ENCODE measurements around the gene PSAP. TPM values are rescaled to one million over a fixed set of nuclear protein-coding genes. Genes with fewer than 3 reads are reported as not detected.

Gene PSAP
- total RNA-seq, 1 experiment from 2014 or later, result 1,316 TPM

- H3K4me1 Mint-ChIP-seq (ENCODE audit: low read depth, unreplicated experiment), result peaks cover 54% of the 10 kb centered on the region
- H3K9me3 Mint-ChIP-seq (ENCODE audit: unreplicated experiment), result no peaks in the 10 kb centered on the region
- no peaks in the 10 kb centered on the region for H3K27me3 Mint-ChIP-seq (ENCODE audit: insufficient read depth, unreplicated experiment)
- intact Hi-C loops (cut with micrococcal nuclease; ENCODE audit: unreplicated experiment), result no loop called here
- H3K36me3 Mint-ChIP-seq (ENCODE audit: insufficient read depth, unreplicated experiment), result peaks cover 24% of the 10 kb centered on the region
- no peak for DNase-seq
- Histone ChIP-seq H3K4me1 (peaks cover 79% of the 10 kb centered on the region), H3K4me3 (ENCODE audit: low read depth, low read length) (no peak overlapping the region), H3K27me3 (replicated peaks; ENCODE audit: control insufficient read depth, insufficient read depth, low read length) (no peaks in the 10 kb centered on the region), H3K36me3 (ENCODE audit: control insufficient read depth, insufficient read depth, low read length) (peaks cover 4% of the 10 kb centered on the region), H3K9me3 (no peaks in the 10 kb centered on the region)
- H3K27ac Mint-ChIP-seq (ENCODE audit: unreplicated experiment), result peak overlapping the region; percentile 12
- no TSS peak for BruUV-seq (replicated peaks)
- H3K4me3 Mint-ChIP-seq (ENCODE audit: unreplicated experiment), result no peak overlapping the region
- ChIA-PET POLR2A (interaction anchor here (1.3 kb wide), 1 partner anchor 9 kb away, joined by 9 read pairs; the partner anchor contains the start of gene PSAP), CTCF (interaction anchor here (0.7 to 3.5 kb wide), 2 partner anchors 54 to 565 kb away, joined by 3 to 27 read pairs; no protein-coding TSS in a partner anchor)
- no peak for TF ChIP-seq CTCF (IDR thresholded peaks at IDR 0.05; ENCODE audit: insufficient read depth in 1 of 2, low read depth in 1 of 2, low read length in 1 of 2, severe bottlenecking in 1 of 2, unreplicated experiment in 1 of 2)
Observed at GRCh38 chr10:71842422-71842821, 8.6 kb downstream of the PSAP start.

- H3K4me1 Mint-ChIP-seq (ENCODE audit: low read depth, unreplicated experiment), result peaks cover 67% of the 10 kb centered on the region
- Histone ChIP-seq H3K4me1 (peaks cover 93% of the 10 kb centered on the region), H3K9me3 (no peaks in the 10 kb centered on the region), H3K36me3 (ENCODE audit: control insufficient read depth, insufficient read depth, low read length) (peaks cover 2% of the 10 kb centered on the region; the same call in 1 of the 2 replicates), H3K4me3 (ENCODE audit: low read depth, low read length) (no peak overlapping the region), H3K27me3 (replicated peaks; ENCODE audit: control insufficient read depth, insufficient read depth, low read length) (no peaks in the 10 kb centered on the region)
- peak overlapping the region; percentile 21 for H3K4me3 Mint-ChIP-seq (ENCODE audit: unreplicated experiment)
- no peaks in the 10 kb centered on the region for H3K9me3 Mint-ChIP-seq (ENCODE audit: unreplicated experiment)
- peak overlapping the region; percentile 80 for H3K27ac Mint-ChIP-seq (ENCODE audit: unreplicated experiment)
- POLR2A ChIA-PET, result interaction anchor here (1.2 to 1.8 kb wide), 2 partner anchors 9 to 67 kb away, joined by 4 to 29 read pairs; partner anchors contain the start of gene PSAP
- H3K27me3 Mint-ChIP-seq (ENCODE audit: insufficient read depth, unreplicated experiment), result no peaks in the 10 kb centered on the region
- peak; percentile 55 to 68 for DNase-seq
- intact Hi-C loops (cut with micrococcal nuclease; ENCODE audit: unreplicated experiment), result loop anchor here (1.0 to 2.0 kb wide), 3 partner anchors 9 to 1688 kb away; no protein-coding TSS in a partner anchor
- BruUV-seq (replicated peaks), result no TSS peak
- TF ChIP-seq CTCF (IDR thresholded peaks at IDR 0.05; ENCODE audit: insufficient read depth in 1 of 2, low read depth in 1 of 2, low read length in 1 of 2, severe bottlenecking in 1 of 2, unreplicated experiment in 1 of 2), result no peak
- peaks cover 31% of the 10 kb centered on the region for H3K36me3 Mint-ChIP-seq (ENCODE audit: insufficient read depth, unreplicated experiment)
- CTCF ChIA-PET, result interaction anchor here (0.6 to 3.5 kb wide), 5 partner anchors 10 to 74 kb away, joined by 3 to 27 read pairs (median 3); partner anchors contain the start of genes PSAP and VSIR
Observed at GRCh38 chr10:71840958-71841335, 10.1 kb downstream of the PSAP start.

- Mint-ChIP-seq H3K9me3 (ENCODE audit: unreplicated experiment) (no peaks in the 10 kb centered on the region), H3K27me3 (ENCODE audit: insufficient read depth, unreplicated experiment) (no peaks in the 10 kb centered on the region), H3K27ac (ENCODE audit: unreplicated experiment) (peak overlapping the region; percentile 80), H3K36me3 (ENCODE audit: insufficient read depth, unreplicated experiment) (peaks cover 35% of the 10 kb centered on the region), H3K4me1 (ENCODE audit: low read depth, unreplicated experiment) (peaks cover 66% of the 10 kb centered on the region), H3K4me3 (ENCODE audit: unreplicated experiment) (peak overlapping the region; percentile 21)
- Histone ChIP-seq H3K4me1 (peaks cover 93% of the 10 kb centered on the region), H3K9me3 (no peaks in the 10 kb centered on the region), H3K4me3 (ENCODE audit: low read depth, low read length) (no peak overlapping the region), H3K36me3 (ENCODE audit: control insufficient read depth, insufficient read depth, low read length) (peaks cover 2% of the 10 kb centered on the region; the same call in 1 of the 2 replicates), H3K27me3 (replicated peaks; ENCODE audit: control insufficient read depth, insufficient read depth, low read length) (no peaks in the 10 kb centered on the region)
- intact Hi-C loops (cut with micrococcal nuclease; ENCODE audit: unreplicated experiment), result loop anchor here (1.0 to 2.0 kb wide), 3 partner anchors 10 to 1689 kb away; no protein-coding TSS in a partner anchor
- ChIA-PET POLR2A (interaction anchor here (0.6 to 1.8 kb wide), 5 partner anchors 10 to 1694 kb away, joined by 3 to 29 read pairs (median 4); partner anchors contain the start of genes PSAP and TYSND1), CTCF (interaction anchor here (0.6 to 3.5 kb wide), 7 partner anchors 11 to 1689 kb away, joined by 3 to 27 read pairs (median 3); partner anchors contain the start of genes PSAP and VSIR)
- peak; percentile 95 to 97 for DNase-seq
- no TSS peak for BruUV-seq (replicated peaks)
- no peak for TF ChIP-seq CTCF (IDR thresholded peaks at IDR 0.05; ENCODE audit: insufficient read depth in 1 of 2, low read depth in 1 of 2, low read length in 1 of 2, severe bottlenecking in 1 of 2, unreplicated experiment in 1 of 2)
Observed at GRCh38 chr10:71840177-71840957, 10.7 kb downstream of the PSAP start.
